HG02885 (cell line): ENCODE data around the gene ABLIM2.

Source experiments
- ATAC-seq: cut with Tn5 transposase; IDR thresholded peaks from one replicate; pipeline ENCODE4 v1.9.1; 2021; ENCODE audit warnings: mild to moderate bottlenecking; ENCODE audit not compliant: unreplicated experiment, poor library complexity

The ABLIM2 gene

GRCh38 chr4:8053688-8054449 is 104.7 kb downstream of the ABLIM2 start:
- ATAC-seq: no peak

GRCh38 chr4:8052160-8052691 is 106.4 kb downstream of the ABLIM2 start:
- ATAC-seq: no peak

GRCh38 chr4:8051644-8052043 is 107.0 kb downstream of the ABLIM2 start:
- no peak for ATAC-seq

GRCh38 chr4:8050555-8051206 is 107.9 kb downstream of the ABLIM2 start:
- no peak for ATAC-seq

GRCh38 chr4:8050180-8050554 is 108.4 kb downstream of the ABLIM2 start:
- no peak for ATAC-seq

GRCh38 chr4:8048856-8049676 is 109.5 kb downstream of the ABLIM2 start:
- no peak for ATAC-seq

- no peak for ATAC-seq
Measured at GRCh38 chr4:8047837-8048678, 110.6 kb downstream of the ABLIM2 start.

GRCh38 chr4:8046925-8047541 is 111.6 kb downstream of the ABLIM2 start:
- no peak for ATAC-seq

GRCh38 chr4:8045909-8046308 is 112.7 kb downstream of the ABLIM2 start:
- ATAC-seq: no peak

- ATAC-seq: no peak
Measured at GRCh38 chr4:8044699-8045098, 113.9 kb downstream of the ABLIM2 start.

- ATAC-seq: no peak
Measured at GRCh38 chr4:8044244-8044643, 114.4 kb downstream of the ABLIM2 start.

- no peak for ATAC-seq
Measured at GRCh38 chr4:8043596-8043995, 115.0 kb downstream of the ABLIM2 start.

- no peak for ATAC-seq
Measured at GRCh38 chr4:8041868-8042267, 116.7 kb downstream of the ABLIM2 start.

- ATAC-seq: no peak
Measured at GRCh38 chr4:8041172-8041571, 117.4 kb downstream of the ABLIM2 start.

GRCh38 chr4:8040607-8041006 is 118.0 kb downstream of the ABLIM2 start:
- ATAC-seq: no peak

GRCh38 chr4:8039853-8040252 is 118.8 kb downstream of the ABLIM2 start:
- ATAC-seq: no peak

GRCh38 chr4:8039290-8039689 is 119.3 kb downstream of the ABLIM2 start:
- no peak for ATAC-seq

- no peak for ATAC-seq
Measured at GRCh38 chr4:8038719-8039251, 119.8 kb downstream of the ABLIM2 start.

- no peak for ATAC-seq
Measured at GRCh38 chr4:8038083-8038482, 120.5 kb downstream of the ABLIM2 start.
